Keratinocyte (primary cell): ENCODE results near the gene OIT3. TPM values are rescaled to one million over a fixed set of nuclear protein-coding genes. Genes with fewer than 3 reads are reported as not detected.

Experiments
- DNase-seq: peaks from one replicate; pipeline ENCODE4 v3.0.0-alpha.2; 2011; ENCODE audit warnings: low read depth, missing footprints, low spot score
- FAIRE-seq: peaks from 2 replicates; lab custom pipeline; 2011; peaks lifted over from hg19 to GRCh38; lab: Jason Lieb, UNC
- H2AFZ ChIP-seq: 2 replicates; pipeline ENCODE4 v1.6.0; 2012; ENCODE audit warnings: low read length, control low read depth, inconsistent platforms; ENCODE audit not compliant: control insufficient read depth
- H3K27ac ChIP-seq: 2 replicates; pipeline ENCODE4 v1.5.1; 2011; ENCODE audit warnings: low read length; ENCODE audit not compliant: control insufficient read depth, insufficient read depth
- H3K27me3 ChIP-seq: 3 replicates; pipeline ENCODE4 v1.6.0; 2011; ENCODE audit warnings: low read length; ENCODE audit not compliant: control insufficient read depth, insufficient read depth; ENCODE audit errors: extremely low read depth
- H3K36me3 ChIP-seq, 2 experiments: 2 replicates in 1 of 2; 3 replicates in 1 of 2; pipeline ENCODE4 v1.5.1; 2011; ENCODE audit warnings: low read length in 2 of 2, mild to moderate bottlenecking in 1 of 2; ENCODE audit not compliant: control insufficient read depth in 2 of 2, insufficient read depth in 2 of 2; ENCODE audit errors: extremely low read depth in 1 of 2
- H3K4me1 ChIP-seq: 3 replicates; pipeline ENCODE4 v1.5.1; 2011; ENCODE audit warnings: low read length; ENCODE audit not compliant: control insufficient read depth, insufficient read depth; ENCODE audit errors: extremely low read depth
- H3K4me2 ChIP-seq: 3 replicates; pipeline ENCODE4 v1.6.0; 2011; ENCODE audit warnings: low read depth, low read length; ENCODE audit not compliant: control insufficient read depth, insufficient read depth; ENCODE audit errors: extremely low read depth
- H3K4me3 ChIP-seq, 3 experiments: fragments of 200-600 bp in 1 of 3; sonication (generic) in 1 of 3; 2 replicates in 2 of 3; 3 replicates in 1 of 3; pipeline ENCODE4 v1.5.1; 2011 to 2016; ENCODE audit warnings: low read length in 3 of 3, mild to moderate bottlenecking in 3 of 3, control low read depth in 2 of 3, inconsistent platforms in 1 of 3, low read depth in 1 of 3, mixed read lengths in 1 of 3, mixed run types in 1 of 3, moderate library complexity in 1 of 3; ENCODE audit not compliant: control insufficient read depth in 2 of 3, insufficient read depth in 2 of 3; ENCODE audit errors: extremely low read depth in 1 of 3
- H3K79me2 ChIP-seq: 2 replicates; pipeline ENCODE4 v1.6.0; 2012; ENCODE audit warnings: low read length; ENCODE audit not compliant: control insufficient read depth, insufficient read depth
- H3K9ac ChIP-seq: 3 replicates; pipeline ENCODE4 v1.6.0; 2011; ENCODE audit warnings: low read length; ENCODE audit not compliant: control insufficient read depth, insufficient read depth; ENCODE audit errors: extremely low read depth
- H3K9me1 ChIP-seq: 3 replicates; pipeline ENCODE4 v1.6.0; 2011; ENCODE audit warnings: low read length; ENCODE audit not compliant: control insufficient read depth, insufficient read depth; ENCODE audit errors: extremely low read depth
- H3K9me3 ChIP-seq: 2 replicates; pipeline ENCODE4 v1.5.1; 2012; ENCODE audit warnings: low read depth, low read length; ENCODE audit not compliant: control insufficient read depth
- H4K20me1 ChIP-seq: 3 replicates; pipeline ENCODE4 v1.6.0; 2011; ENCODE audit warnings: low read length; ENCODE audit not compliant: control insufficient read depth, insufficient read depth; ENCODE audit errors: extremely low read depth
- EZH2 ChIP-seq: IDR thresholded peaks from one replicate; pipeline ENCODE4 v1.6.1; 2012; ENCODE audit warnings: inconsistent platforms, mild to moderate bottlenecking, low read length, moderate library complexity
- dilution Hi-C: fragments of 300-500 bp; cut with MboI; formaldehyde crosslinking; loops from one replicate; pipeline ENCODE4 v1.7.0; 2020; ENCODE audit warnings: low sequenced_read_pairs; ENCODE audit not compliant: extremely low pct_ligation_motif_present
- polyA plus RNA-seq, 5 experiments: library from polyadenylated mRNA; depleted of rRNA in 3 of 5; stranded (reverse) in 3 of 5; stranded (forward) in 1 of 5; unstranded in 1 of 5; fragments of >200 nt; gene quantifications; 1 replicate in 1 of 5; 2 replicates in 3 of 5; 3 replicates in 1 of 5; pipeline versions ENCODE4 v1.2.1 to v1.2.3, GENCODE V29; 2011 to 2012; ENCODE audit warnings: missing spikeins in 2 of 5, low read depth in 1 of 5, low replicate concordance in 1 of 5
- TF ChIP-seq, protein P1 (sequence below), 3 experiments: IDR thresholded peaks in 1 of 3; conservative IDR thresholded peaks in 1 of 3; optimal IDR thresholded peaks in 1 of 3; 2 replicates in 2 of 3; 3 replicates in 1 of 3; pipeline versions ENCODE3 to v1.5.1; 2011; ENCODE audit warnings: low read length in 3 of 3, mild to moderate bottlenecking in 3 of 3, moderate library complexity in 2 of 3, control low read depth in 1 of 3, inconsistent platforms in 1 of 3; ENCODE audit not compliant: insufficient read depth in 2 of 3; ENCODE audit errors: extremely low read depth in 1 of 3

The OIT3 gene
- polyA plus RNA-seq, 1 donor (not counting 4 experiments of a cell fraction or from before 2014, with no cell fraction given): 0.05 TPM

DNA sequence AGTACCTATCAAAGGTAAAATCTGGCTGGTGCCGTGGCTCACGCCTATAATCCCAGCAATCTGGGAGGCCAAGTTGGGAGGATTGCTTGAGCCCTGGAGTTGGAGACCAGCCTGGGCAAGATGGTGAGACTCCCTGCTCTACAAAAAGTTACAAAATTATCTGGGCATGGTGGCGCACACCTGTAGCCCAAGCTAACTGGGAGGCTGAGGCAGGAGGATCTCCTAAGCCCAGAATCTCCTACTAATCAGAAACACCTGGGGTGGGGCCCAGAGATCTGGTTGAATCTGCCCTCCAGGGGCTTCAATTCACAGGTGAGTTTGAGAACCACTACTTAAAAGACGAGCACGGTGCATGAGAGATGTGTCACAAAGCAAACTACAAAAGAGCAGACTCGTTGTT lies 58.6 kb downstream of the OIT3 start:
- H3K4me2 ChIP-seq: no peak overlapping the region
- H3K9ac ChIP-seq: no peak overlapping the region
- FAIRE-seq (no peak), DNase-seq (no peak)
- H3K9me1 ChIP-seq: no peaks in the 10 kb centered on the region
- H3K4me1 ChIP-seq: no peaks in the 10 kb centered on the region
- no peaks in the 10 kb centered on the region for H3K36me3 ChIP-seq
- H3K79me2 ChIP-seq: no peaks in the 10 kb centered on the region
- no peak for TF ChIP-seq EZH2
- TF ChIP-seq, protein P1, sequence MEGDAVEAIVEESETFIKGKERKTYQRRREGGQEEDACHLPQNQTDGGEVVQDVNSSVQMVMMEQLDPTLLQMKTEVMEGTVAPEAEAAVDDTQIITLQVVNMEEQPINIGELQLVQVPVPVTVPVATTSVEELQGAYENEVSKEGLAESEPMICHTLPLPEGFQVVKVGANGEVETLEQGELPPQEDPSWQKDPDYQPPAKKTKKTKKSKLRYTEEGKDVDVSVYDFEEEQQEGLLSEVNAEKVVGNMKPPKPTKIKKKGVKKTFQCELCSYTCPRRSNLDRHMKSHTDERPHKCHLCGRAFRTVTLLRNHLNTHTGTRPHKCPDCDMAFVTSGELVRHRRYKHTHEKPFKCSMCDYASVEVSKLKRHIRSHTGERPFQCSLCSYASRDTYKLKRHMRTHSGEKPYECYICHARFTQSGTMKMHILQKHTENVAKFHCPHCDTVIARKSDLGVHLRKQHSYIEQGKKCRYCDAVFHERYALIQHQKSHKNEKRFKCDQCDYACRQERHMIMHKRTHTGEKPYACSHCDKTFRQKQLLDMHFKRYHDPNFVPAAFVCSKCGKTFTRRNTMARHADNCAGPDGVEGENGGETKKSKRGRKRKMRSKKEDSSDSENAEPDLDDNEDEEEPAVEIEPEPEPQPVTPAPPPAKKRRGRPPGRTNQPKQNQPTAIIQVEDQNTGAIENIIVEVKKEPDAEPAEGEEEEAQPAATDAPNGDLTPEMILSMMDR (optimal IDR thresholded peaks at IDR 0.05 in 1 of 3, IDR thresholded peaks at IDR 0.05 in 1 of 3, conservative IDR thresholded peaks at IDR 0.05 in 1 of 3; ENCODE audit: extremely low read depth in 1 of 3, insufficient read depth in 2 of 3, low read length in 3 of 3): no peak
- no peaks in the 10 kb centered on the region for H4K20me1 ChIP-seq
- no peak overlapping the region for H3K27ac ChIP-seq
- H3K4me3 ChIP-seq: no peak overlapping the region
- no peak overlapping the region for H2AFZ ChIP-seq
- no peaks in the 10 kb centered on the region for H3K9me3 ChIP-seq
- dilution Hi-C loops: no loop called here
- peaks cover 7% of the 10 kb centered on the region for H3K27me3 ChIP-seq

DNA sequence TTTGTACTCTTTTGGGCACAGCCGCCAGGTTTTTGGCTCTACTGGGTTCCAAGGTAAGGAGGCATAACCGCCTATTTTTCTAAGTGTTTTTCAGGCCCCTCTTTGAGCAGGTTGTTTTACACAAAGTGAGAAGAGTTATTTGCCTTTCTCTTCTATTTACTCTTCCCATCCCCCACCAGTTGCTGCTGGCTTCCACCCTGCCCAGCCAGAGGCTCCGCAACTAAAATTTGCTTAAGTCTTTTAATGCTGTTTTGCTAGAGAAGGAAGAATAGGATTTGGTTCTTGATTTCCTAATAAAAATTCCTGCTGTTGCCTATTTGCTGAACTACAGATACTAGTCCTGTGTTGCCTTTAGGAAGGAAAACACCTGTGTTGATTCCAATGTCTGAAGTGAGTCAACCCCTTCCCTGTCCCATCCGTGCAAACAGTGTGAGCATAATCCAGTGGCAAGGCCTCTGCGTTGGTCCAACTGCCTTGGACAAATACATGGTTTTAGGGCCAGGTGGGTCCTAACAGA lies 59.2 kb downstream of the OIT3 start:
- DNase-seq: no peak
- FAIRE-seq: no peak
- no peaks in the 10 kb centered on the region for H3K4me1 ChIP-seq
- no peaks in the 10 kb centered on the region for H3K9me1 ChIP-seq
- H3K4me3 ChIP-seq: no peak overlapping the region
- TF ChIP-seq EZH2: no peak
- TF ChIP-seq, protein P1 (optimal IDR thresholded peaks at IDR 0.05 in 1 of 3, IDR thresholded peaks at IDR 0.05 in 1 of 3, conservative IDR thresholded peaks at IDR 0.05 in 1 of 3; ENCODE audit: extremely low read depth in 1 of 3, insufficient read depth in 2 of 3, low read length in 3 of 3): no peak
- dilution Hi-C loops: no loop called here
- H2AFZ ChIP-seq: no peak overlapping the region
- no peaks in the 10 kb centered on the region for H3K9me3 ChIP-seq
- no peaks in the 10 kb centered on the region for H3K79me2 ChIP-seq
- no peak overlapping the region for H3K4me2 ChIP-seq
- no peaks in the 10 kb centered on the region for H3K36me3 ChIP-seq
- H3K9ac ChIP-seq: no peak overlapping the region
- no peak overlapping the region for H3K27ac ChIP-seq
- no peaks in the 10 kb centered on the region for H4K20me1 ChIP-seq
- H3K27me3 ChIP-seq: peaks cover 7% of the 10 kb centered on the region
